ENCODE data around the gene AGXT. TPM values are rescaled to one million over a fixed set of nuclear protein-coding genes. Genes with fewer than 3 reads are reported as not detected.

The AGXT gene
- total RNA-seq, 1 experiment from 2014 or later, result not detected

- DNase-seq (ENCODE audit: extremely low read depth, low read depth), result no peak
These were observed 27.8 kb downstream of the AGXT start for GRCh38 chr2:240896394-240896793.

GRCh38 chr2:240896871-240897692 lies 28.5 kb downstream of the AGXT start:
- DNase-seq (ENCODE audit: extremely low read depth, low read depth), result no peak

GRCh38 chr2:240898108-240898730 lies 29.6 kb downstream of the AGXT start:
- no peak for DNase-seq (ENCODE audit: extremely low read depth, low read depth)

- DNase-seq (ENCODE audit: extremely low read depth, low read depth), result no peak
These were observed 30.3 kb downstream of the AGXT start for GRCh38 chr2:240898731-240899467.

- DNase-seq (ENCODE audit: extremely low read depth, low read depth), result no peak
These were observed 30.8 kb downstream of the AGXT start for GRCh38 chr2:240899468-240899865.

- no peak for DNase-seq (ENCODE audit: extremely low read depth, low read depth)
These were observed 31.7 kb downstream of the AGXT start for GRCh38 chr2:240900141-240900860.

- no peak for DNase-seq (ENCODE audit: extremely low read depth, low read depth)
These were observed 33.5 kb downstream of the AGXT start for GRCh38 chr2:240901986-240902614.

GRCh38 chr2:240902615-240903041 lies 34.0 kb downstream of the AGXT start:
- DNase-seq (ENCODE audit: extremely low read depth, low read depth), result no peak

GRCh38 chr2:240903191-240904060 lies 34.8 kb downstream of the AGXT start:
- no peak for DNase-seq (ENCODE audit: extremely low read depth, low read depth)

- no peak for DNase-seq (ENCODE audit: extremely low read depth, low read depth)
These were observed 35.9 kb downstream of the AGXT start for GRCh38 chr2:240904216-240905175.

GRCh38 chr2:240905176-240905781 lies 36.7 kb downstream of the AGXT start:
- DNase-seq (ENCODE audit: extremely low read depth, low read depth), result no peak

- DNase-seq (ENCODE audit: extremely low read depth, low read depth), result no peak
These were observed 37.7 kb downstream of the AGXT start, which contains the start of gene CROCC2 for GRCh38 chr2:240906141-240906910. TSS of gene CROCC2 (plus strand) at chr2:240906336. CDS start at chr2:240906514, 178 bp downstream.

- DNase-seq (ENCODE audit: extremely low read depth, low read depth), result no peak
These were observed 38.4 kb downstream of the AGXT start for GRCh38 chr2:240906911-240907590.

GRCh38 chr2:240909216-240909974 lies 40.8 kb downstream of the AGXT start:
- DNase-seq (ENCODE audit: extremely low read depth, low read depth), result no peak

GRCh38 chr2:240911641-240912265 lies 43.1 kb downstream of the AGXT start:
- no peak for DNase-seq (ENCODE audit: extremely low read depth, low read depth)
